Kidney (tissue), 14 donors: Measurements from ENCODE around the gene PHACTR1. TPM values are rescaled to one million over a fixed set of nuclear protein-coding genes. Genes with fewer than 3 reads are reported as not detected.
"Not testable (repeated sequence)": the region's sequence is repeated elsewhere in the genome, so short reads cannot be mapped to it uniquely, and the experiment has no call there.

Experiments used
- DNase-seq, 5 donors: peaks; one replicate each; pipeline ENCODE4 v3.0.0-alpha.2; 2013 to 2020
- FAIRE-seq: peaks from 2 replicates; lab custom pipeline; 2012; peaks lifted over from hg19 to GRCh38; lab: Jason Lieb, UNC
- H3K27ac ChIP-seq, 2 donors: one replicate each; pipeline ENCODE4 v1.7.0; 2013; ENCODE audit warnings: low read depth in 2 of 2, low read length in 2 of 2, inconsistent platforms in 1 of 2
- H3K27me3 ChIP-seq: one replicate; pipeline ENCODE4 v1.7.1; 2013; ENCODE audit warnings: low read length, inconsistent platforms; ENCODE audit not compliant: control insufficient read depth, insufficient read depth
- H3K36me3 ChIP-seq, 3 donors: one replicate each; pipeline versions ENCODE4 v1.7.0 to v1.7.1; 2013; ENCODE audit warnings: low read length in 3 of 3, control low read depth in 1 of 3, inconsistent platforms in 1 of 3; ENCODE audit not compliant: insufficient read depth in 3 of 3, control insufficient read depth in 2 of 3
- H3K4me1 ChIP-seq, 3 donors: one replicate each; pipeline versions ENCODE4 v1.7.0 to v1.7.1; 2013; ENCODE audit warnings: low read length in 3 of 3, inconsistent platforms in 1 of 3, low read depth in 1 of 3; ENCODE audit not compliant: control insufficient read depth in 2 of 3, insufficient read depth in 2 of 3
- H3K4me3 ChIP-seq, 3 donors: one replicate each; pipeline versions ENCODE4 v1.7.0 to v1.8.1; 2013; ENCODE audit warnings: low read length in 3 of 3, control low read depth in 1 of 3, inconsistent platforms in 1 of 3
- H3K9ac ChIP-seq, 3 donors: one replicate each; pipeline versions ENCODE4 v1.7.0 to v1.7.1; 2013; ENCODE audit warnings: low read length in 3 of 3, control low read depth in 1 of 3, inconsistent platforms in 1 of 3
- H3K9me3 ChIP-seq, 3 donors: one replicate each; pipeline versions ENCODE4 v1.7.0 to v1.7.1; 2013; ENCODE audit warnings: low read length in 3 of 3, control low read depth in 1 of 3, inconsistent platforms in 1 of 3; ENCODE audit not compliant: control insufficient read depth in 2 of 3, insufficient read depth in 1 of 3
- CTCF ChIP-seq: IDR thresholded peaks from 3 replicates; pipeline ENCODE4 v1.5.1; 2012; ENCODE audit warnings: mild to moderate bottlenecking, moderate library complexity, borderline replicate concordance; ENCODE audit not compliant: insufficient read depth; ENCODE audit errors: extremely low read depth
- intact Hi-C: fragments of 100-400 bp; cut with DNase I; formaldehyde crosslinking; loops from one replicate; pipeline ENCODE4 v1.11.1; 2022
- polyA plus RNA-seq: library from polyadenylated mRNA; stranded (reverse); fragments of 350-450 nt; fragmentation: Illumina TruSeq; extraction: RNeasy Lipid Tissue Mini Kit (QIAGEN cat#74804); gene quantifications from one replicate; pipeline ENCODE4 v1.2.3, GENCODE V29; 2014; ENCODE audit warnings: low read depth, low replicate concordance; ENCODE audit not compliant: insufficient read depth
- total RNA-seq: library from RNA; stranded (reverse); fragmentation: NEBNext Ultra II Directional; extraction: Animal tissue kit (Norgen Biotek cat#: 25700); gene quantifications from one replicate; pipeline ENCODE4 v1.2.1, GENCODE V29; 2021
- donor health status: control.
- donor health status: control.
- donor health status: control.
- donor health status: control.
- donor health status: control.
- donor health status: DM: yes; HTN: yes; CAD: no.
- donor health status: Normal renal cell carcinoma (clear cell type).

Gene PHACTR1
- total and polyA plus RNA-seq, 2 donors from 2014 or later: 3.3 to 33.6 TPM

GRCh38 chr6:13241364-13241763, 524.8 kb downstream of the PHACTR1 start:
- intact Hi-C loops: no loop called here
- H3K9ac ChIP-seq: no peak overlapping the region
- no peak overlapping the region for H3K4me3 ChIP-seq
- H3K9me3 ChIP-seq: no peaks in the 10 kb centered on the region
- H3K27ac ChIP-seq: no peak overlapping the region
- no peak for TF ChIP-seq CTCF
- no peak for FAIRE-seq
- no peaks in the 10 kb centered on the region for H3K27me3 ChIP-seq
- H3K36me3 ChIP-seq: no peaks in the 10 kb centered on the region
- no peak for DNase-seq
- peaks cover 0 to 3% (median 0%) of the 10 kb centered on the region in 3 donors for H3K4me1 ChIP-seq

- intact Hi-C loops: no loop called here
- Histone ChIP-seq H3K4me1 (peaks cover 0 to 3% (median 0%) of the 10 kb centered on the region in 3 donors), H3K36me3 (no peaks in the 10 kb centered on the region), H3K9me3 (no peaks in the 10 kb centered on the region), H3K27ac (no peak overlapping the region), H3K4me3 (no peak overlapping the region), H3K9ac (no peak overlapping the region), H3K27me3 (no peaks in the 10 kb centered on the region)
- no peak for TF ChIP-seq CTCF
- FAIRE-seq: no peak
- DNase-seq: no peak
Observed at GRCh38 chr6:13242178-13242577, 525.6 kb downstream of the PHACTR1 start.

- H3K27me3 ChIP-seq: no peaks in the 10 kb centered on the region
- H3K36me3 ChIP-seq: no peaks in the 10 kb centered on the region
- DNase-seq (no peak), FAIRE-seq (no peak)
- H3K9ac ChIP-seq: no peak overlapping the region
- no peak for TF ChIP-seq CTCF
- H3K4me1 ChIP-seq: peaks cover 0 to 3% (median 0%) of the 10 kb centered on the region in 3 donors
- H3K4me3 ChIP-seq: no peak overlapping the region
- H3K27ac ChIP-seq: no peak overlapping the region
- no peaks in the 10 kb centered on the region for H3K9me3 ChIP-seq
- intact Hi-C loops: no loop called here
Observed at GRCh38 chr6:13242590-13242989, 526.0 kb downstream of the PHACTR1 start.

- intact Hi-C loops: no loop called here
- DNase-seq (no peak), FAIRE-seq (no peak)
- TF ChIP-seq CTCF: no peak
- peaks cover 0 to 3% (median 0%) of the 10 kb centered on the region in 3 donors for H3K4me1 ChIP-seq
- no peaks in the 10 kb centered on the region for H3K9me3 ChIP-seq
- no peaks in the 10 kb centered on the region for H3K27me3 ChIP-seq
- H3K27ac ChIP-seq: no peak overlapping the region
- no peaks in the 10 kb centered on the region for H3K36me3 ChIP-seq
- no peak overlapping the region for H3K4me3 ChIP-seq
- no peak overlapping the region for H3K9ac ChIP-seq
Observed at GRCh38 chr6:13243033-13243432, 526.5 kb downstream of the PHACTR1 start.

- FAIRE-seq, H3K27ac ChIP-seq, H3K4me3 ChIP-seq, H3K36me3 ChIP-seq, H3K9ac ChIP-seq, H3K27me3 ChIP-seq, intact Hi-C loops, H3K9me3 ChIP-seq, H3K4me1 ChIP-seq, DNase-seq: not testable (repeated sequence)
Observed at GRCh38 chr6:13243745-13244144, 527.2 kb downstream of the PHACTR1 start.
